Esophagus muscularis mucosa (tissue), 3 donors: ENCODE data around the gene GSG1L.

Source experiments
- CTCF ChIP-seq, 3 experiments: fragments of 200-600 bp in 2 of 3; fragments of 450-650 bp in 1 of 3; sonication (generic) in 2 of 3; IDR thresholded peaks; one replicate each; pipeline ENCODE4 v1.5.1; 2017 to 2019; ENCODE audit warnings: antibody characterized with exemption in 3 of 3, mild to moderate bottlenecking in 2 of 3, moderate library complexity in 1 of 3
- POLR2A ChIP-seq: fragments of 450-650 bp; IDR thresholded peaks from one replicate; pipeline ENCODE4 v1.6.1; 2017; ENCODE audit warnings: antibody characterized with exemption, moderate library complexity, mild to moderate bottlenecking, low read depth

- TF ChIP-seq CTCF (IDR thresholded peaks at IDR 0.05) (no peak), POLR2A (no peak)
Observed at GRCh38 chr16:28101533-28101890, 38.0 kb upstream of the GSG1L start.
